Ascending aorta (tissue), 2 donors: Measurements from ENCODE around the gene CTCFL. TPM values are rescaled to one million over a fixed set of nuclear protein-coding genes. Genes with fewer than 3 reads are reported as not detected.

ENCODE experiments used
- DNase-seq, 2 donors: peaks; one replicate each; pipeline ENCODE4 v3.0.0-alpha.2; 2019; ENCODE audit warnings: low spot score in 2 of 2
- H3K27ac ChIP-seq, 2 donors: fragments of 200-600 bp; sonication (generic); one replicate each; pipeline ENCODE4 v1.5.1; 2016 to 2017; ENCODE audit warnings: mild to moderate bottlenecking in 1 of 2
- H3K27me3 ChIP-seq: fragments of 200-600 bp; sonication (generic); one replicate; pipeline ENCODE4 v1.5.1; 2017
- H3K36me3 ChIP-seq, 2 donors: fragments of 200-600 bp; sonication (generic); one replicate each; pipeline ENCODE4 v1.5.1; 2016
- H3K4me1 ChIP-seq, 2 donors: fragments of 200-600 bp; sonication (generic); one replicate each; pipeline ENCODE4 v1.5.1; 2016 to 2017; ENCODE audit warnings: mild to moderate bottlenecking in 1 of 2
- H3K4me3 ChIP-seq, 2 donors: fragments of 200-600 bp; sonication (generic); one replicate each; pipeline ENCODE4 v1.5.1; 2016 to 2017; ENCODE audit warnings: mild to moderate bottlenecking in 1 of 2
- H3K9me3 ChIP-seq, 2 donors: fragments of 200-600 bp; sonication (generic); one replicate each; pipeline ENCODE4 v1.5.1; 2016
- CTCF ChIP-seq, 3 experiments: fragments of 200-600 bp in 2 of 3; fragments of 450-650 bp in 1 of 3; sonication (generic) in 2 of 3; IDR thresholded peaks; one replicate each; pipeline ENCODE4 v1.5.1; 2016 to 2019; ENCODE audit warnings: antibody characterized with exemption in 3 of 3, mild to moderate bottlenecking in 1 of 3, moderate library complexity in 1 of 3
- intact Hi-C: fragments of 100-400 bp; cut with DNase I; formaldehyde crosslinking; loops from one replicate; pipeline ENCODE4 v1.15.1; 2023
- total RNA-seq: library from RNA; depleted of rRNA; stranded (reverse); fragments of >200 nt; gene quantifications from one replicate; pipeline ENCODE4 v1.1.0, GENCODE V29; 2016

Gene CTCFL
- not detected for total RNA-seq

GRCh38 chr20:57524511-57525176 lies at the start of gene CTCFL:
TSS of gene CTCFL (minus strand) at chr20:57525140. CDS start at chr20:57524205, 935 bp downstream.
- H3K4me3 ChIP-seq, result no peak within 1 kb of the TSS
- intact Hi-C loops, result no loop called here

GRCh38 chr20:57573894-57574293 lies 49.0 kb upstream of the CTCFL start:
- Histone ChIP-seq H3K27me3 (no peaks in the 10 kb centered on the region), H3K9me3 (no peaks in the 10 kb centered on the region), H3K4me3 (no peak overlapping the region), H3K4me1 (no peaks in the 10 kb centered on the region), H3K36me3 (no peaks in the 10 kb centered on the region), H3K27ac (no peak overlapping the region)
- DNase-seq, result no peak
- no peak for TF ChIP-seq CTCF (IDR thresholded peaks at IDR 0.05)
- intact Hi-C loops, result no loop called here

More at GRCh38 chr20:57524511-57525176, at the start of gene CTCFL:
- no peak for DNase-seq
- Histone ChIP-seq H3K27ac (no peak within 1 kb of the TSS), H3K4me1 (no peaks in the 10 kb centered on the region), H3K36me3 (no peaks in the 10 kb centered on the region), H3K9me3 (no peaks in the 10 kb centered on the region), H3K27me3 (no peaks in the 10 kb centered on the region)
- no peak for TF ChIP-seq CTCF (IDR thresholded peaks at IDR 0.05)

- no peaks in the 10 kb centered on the region for H3K4me1 ChIP-seq
- DNase-seq, result no peak
- no peak for TF ChIP-seq CTCF (IDR thresholded peaks at IDR 0.05)
- H3K4me3 ChIP-seq, result no peak overlapping the region
- H3K36me3 ChIP-seq, result no peaks in the 10 kb centered on the region
- no peak overlapping the region for H3K27ac ChIP-seq
- intact Hi-C loops, result no loop called here
- H3K27me3 ChIP-seq, result no peaks in the 10 kb centered on the region
- no peaks in the 10 kb centered on the region for H3K9me3 ChIP-seq
These were observed 48.3 kb upstream of the CTCFL start for GRCh38 chr20:57573242-57573641.

- H3K4me3 ChIP-seq, result no peak overlapping the region
- no peaks in the 10 kb centered on the region for H3K27me3 ChIP-seq
- H3K4me1 ChIP-seq, result no peaks in the 10 kb centered on the region
- DNase-seq, result no peak
- intact Hi-C loops, result no loop called here
- H3K27ac ChIP-seq, result no peak overlapping the region
- no peaks in the 10 kb centered on the region for H3K36me3 ChIP-seq
- no peak for TF ChIP-seq CTCF (IDR thresholded peaks at IDR 0.05)
- H3K9me3 ChIP-seq, result no peaks in the 10 kb centered on the region
These were observed 47.0 kb upstream of the CTCFL start for GRCh38 chr20:57571782-57572416.

- intact Hi-C loops, result no loop called here
- Histone ChIP-seq H3K27me3 (no peaks in the 10 kb centered on the region), H3K36me3 (no peaks in the 10 kb centered on the region), H3K27ac (no peak overlapping the region), H3K9me3 (no peaks in the 10 kb centered on the region), H3K4me1 (no peaks in the 10 kb centered on the region), H3K4me3 (no peak overlapping the region)
- no peak for DNase-seq
- no peak for TF ChIP-seq CTCF (IDR thresholded peaks at IDR 0.05)
These were observed 46.0 kb upstream of the CTCFL start for GRCh38 chr20:57570920-57571319.
